Measurements from ENCODE around the gene PUS7. TPM values are rescaled to one million over a fixed set of nuclear protein-coding genes. Genes with fewer than 3 reads are reported as not detected.

PUS7 gene
- total and polyA plus RNA-seq, 2 of the 8 experiments (the other 6 are each of a cell fraction or from before 2014, with no cell fraction given): 18.9 to 65.2 TPM

GRCh38 chr7:105524840-105525239 is 2.8 kb upstream of the PUS7 start:
- Histone ChIP-seq H4K8ac (ENCODE audit: extremely low read depth, insufficient read depth, low read length) (no peak overlapping the region), H2AK5ac (ENCODE audit: low read depth, low read length) (no peak overlapping the region), H3K9me3 (ENCODE audit: insufficient read depth in 2 of 2, low read depth in 1 of 2, low read length in 1 of 2) (no peaks in the 10 kb centered on the region), H2BK5ac (ENCODE audit: low read depth, low read length) (no peak overlapping the region), H4K20me1 (replicated peaks in 1 of 2; ENCODE audit: control insufficient read depth in 1 of 2, insufficient read depth in 2 of 2, low read length in 2 of 2) (no peaks in the 10 kb centered on the region), H3K18ac (ENCODE audit: extremely low read depth, low read length) (no peak overlapping the region), H3K4ac (replicated peaks; ENCODE audit: insufficient read length, low read depth, low read length) (no peak overlapping the region), H3K23ac (ENCODE audit: insufficient read length) (no peak overlapping the region), H3K27ac (ENCODE audit: low read depth, low read length) (no peak overlapping the region), H2AFZ (ENCODE audit: low read length) (no peak overlapping the region), H4K91ac (replicated peaks; ENCODE audit: insufficient read length, low read length) (no peak overlapping the region), H3K14ac (ENCODE audit: insufficient read length) (no peak overlapping the region), H3K79me2 (ENCODE audit: control insufficient read depth in 1 of 2, insufficient read depth in 2 of 2, low read length in 2 of 2) (peaks cover 12% of the 10 kb centered on the region in 2 experiments), H2BK120ac (replicated peaks; ENCODE audit: low read depth, low read length) (no peak overlapping the region), H4K5ac (ENCODE audit: insufficient read length, low read depth, low read length) (no peak overlapping the region), H2BK20ac (ENCODE audit: low read length) (no peak overlapping the region), H3K4me2 (ENCODE audit: insufficient read depth in 1 of 2, low read depth in 2 of 2, low read length in 2 of 2) (no peak overlapping the region), H3K79me1 (ENCODE audit: low read depth, low read length) (peaks cover under 1% of the 10 kb centered on the region; the same call in 1 of the 2 replicates), H3K4me1 (replicated peaks in 1 of 4; ENCODE audit: control insufficient read depth in 3 of 4, insufficient read depth in 4 of 4, low read length in 3 of 4) (peaks cover 0 to 4% (median 2%) of the 10 kb centered on the region in 4 experiments; a peak in 2 of 7 replicates), H2BK12ac (ENCODE audit: low read depth, low read length) (no peak overlapping the region), H3K36me3 (ENCODE audit: control insufficient read depth in 2 of 4, insufficient read depth in 4 of 4, low read length in 3 of 4) (peaks cover 0 to under 1% (median 0%) of the 10 kb centered on the region in 4 experiments; a peak in 2 of 8 replicates), H3K27me3 (replicated peaks in 1 of 4; ENCODE audit: control insufficient read depth in 3 of 4, extremely low read depth in 1 of 4, insufficient read depth in 3 of 4, low read length in 3 of 4) (no peaks in the 10 kb centered on the region), H2BK15ac (ENCODE audit: low read length) (no peak overlapping the region), H3K9ac (replicated peaks in 1 of 4; ENCODE audit: extremely low read depth in 1 of 4, low read depth in 3 of 4, low read length in 3 of 4) (no peak overlapping the region), H3K4me3 (ENCODE audit: extremely low read depth in 1 of 4, insufficient read depth in 2 of 4, low read depth in 3 of 4, low read length in 4 of 4) (no peak overlapping the region), H3K56ac (replicated peaks; ENCODE audit: insufficient read length, low read depth, low read length) (no peak overlapping the region), H3K23me2 (ENCODE audit: low read depth, low read length) (peaks cover 6% of the 10 kb centered on the region)
- CTCF ChIA-PET (ENCODE audit: partially characterized antibody): no interaction called here
- no peak for FAIRE-seq
- no peak for DNase-seq (ENCODE audit: low read depth in 1 of 2, low spot score in 2 of 2)
- TF ChIP-seq RBBP5 (IDR thresholded peaks at IDR 0.05; ENCODE audit: borderline replicate concordance, low read depth, low read length) (no peak), PHF8 (conservative IDR thresholded peaks at IDR 0.05; ENCODE audit: low read depth, low read length) (no peak), SP2 (IDR thresholded peaks at IDR 0.05; ENCODE audit: low read length) (no peak)
- 79% methylated on average over 4 of the region's 4 CpGs; no CpG with 5 or more reads in 1 of the 2 experiments for WGBS, 2 experiments (ENCODE audit: extremely low coverage in 1 of 2, insufficient coverage in 1 of 2, insufficient read length in 1 of 2, insufficient replicate concordance in 2 of 2, low coverage in 1 of 2, low lambda C conversion rate in 2 of 2, missing lambda C conversion rate in 1 of 2)
- POLR2A ChIA-PET (ENCODE audit: partially characterized antibody): interaction anchor here (7.9 kb wide), 1 partner anchor 7 kb away, joined by 77 read pairs; the partner anchor contains the start of gene RINT1
